ENCODE measurements around the gene SPATA20. TPM values are rescaled to one million over a fixed set of nuclear protein-coding genes. Genes with fewer than 3 reads are reported as not detected.

The SPATA20 gene
- total RNA-seq, 1 experiment from 2014 or later = 149 TPM

DNA sequence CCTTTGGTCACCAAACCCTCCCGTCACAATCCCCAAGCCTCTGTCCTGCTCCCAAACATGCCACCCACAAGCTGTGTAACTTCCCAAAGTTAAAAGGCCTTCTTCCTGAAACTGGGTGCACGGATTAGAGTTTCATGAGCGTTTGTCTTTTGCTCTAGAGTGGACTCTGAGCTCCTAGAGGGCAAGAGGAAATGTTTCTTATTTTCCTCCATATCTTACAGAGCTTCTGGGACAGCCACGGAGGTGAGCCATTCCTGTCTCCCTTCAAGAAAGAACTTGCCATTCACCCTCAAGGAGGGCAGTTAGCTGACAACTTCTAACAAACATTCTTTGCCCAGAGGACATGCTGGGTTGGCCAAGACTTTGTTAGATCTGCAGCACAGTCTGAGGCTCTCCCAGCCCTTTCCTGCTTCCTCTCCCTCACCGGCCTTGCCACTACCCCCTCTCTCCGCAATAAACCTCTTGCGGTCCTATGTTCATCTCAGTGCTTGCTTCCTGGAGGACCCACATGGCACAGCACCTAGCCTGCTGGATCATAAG lies 41.3 kb upstream of the SPATA20 start:
- Mint-ChIP-seq H3K27ac (ENCODE audit: unreplicated experiment) (no peak overlapping the region), H3K9me3 (ENCODE audit: unreplicated experiment) (no peaks in the 10 kb centered on the region), H3K4me3 (ENCODE audit: unreplicated experiment) (no peak overlapping the region), H3K36me3 (ENCODE audit: insufficient read depth, unreplicated experiment) (peaks cover 11% of the 10 kb centered on the region), H3K27me3 (ENCODE audit: insufficient read depth, unreplicated experiment) (no peaks in the 10 kb centered on the region), H3K4me1 (ENCODE audit: low read depth, unreplicated experiment) (peaks cover 15% of the 10 kb centered on the region)
- H3K4me3 ChIP-seq (ENCODE audit: low read depth, low read length) = no peak overlapping the region
- H3K27me3 ChIP-seq (replicated peaks; ENCODE audit: control insufficient read depth, insufficient read depth, low read length) = no peaks in the 10 kb centered on the region
- H3K36me3 ChIP-seq (ENCODE audit: control insufficient read depth, insufficient read depth, low read length) = no peaks in the 10 kb centered on the region
- peaks cover 16% of the 10 kb centered on the region for H3K4me1 ChIP-seq
- DNase-seq = no peak
- H3K9me3 ChIP-seq = no peaks in the 10 kb centered on the region
- no TSS peak for BruUV-seq (replicated peaks)
- intact Hi-C loops (cut with micrococcal nuclease; ENCODE audit: unreplicated experiment) = loop anchor here (2.0 kb wide), 1 partner anchor 37 kb away; no protein-coding TSS in a partner anchor
- TF ChIP-seq, protein P1, sequence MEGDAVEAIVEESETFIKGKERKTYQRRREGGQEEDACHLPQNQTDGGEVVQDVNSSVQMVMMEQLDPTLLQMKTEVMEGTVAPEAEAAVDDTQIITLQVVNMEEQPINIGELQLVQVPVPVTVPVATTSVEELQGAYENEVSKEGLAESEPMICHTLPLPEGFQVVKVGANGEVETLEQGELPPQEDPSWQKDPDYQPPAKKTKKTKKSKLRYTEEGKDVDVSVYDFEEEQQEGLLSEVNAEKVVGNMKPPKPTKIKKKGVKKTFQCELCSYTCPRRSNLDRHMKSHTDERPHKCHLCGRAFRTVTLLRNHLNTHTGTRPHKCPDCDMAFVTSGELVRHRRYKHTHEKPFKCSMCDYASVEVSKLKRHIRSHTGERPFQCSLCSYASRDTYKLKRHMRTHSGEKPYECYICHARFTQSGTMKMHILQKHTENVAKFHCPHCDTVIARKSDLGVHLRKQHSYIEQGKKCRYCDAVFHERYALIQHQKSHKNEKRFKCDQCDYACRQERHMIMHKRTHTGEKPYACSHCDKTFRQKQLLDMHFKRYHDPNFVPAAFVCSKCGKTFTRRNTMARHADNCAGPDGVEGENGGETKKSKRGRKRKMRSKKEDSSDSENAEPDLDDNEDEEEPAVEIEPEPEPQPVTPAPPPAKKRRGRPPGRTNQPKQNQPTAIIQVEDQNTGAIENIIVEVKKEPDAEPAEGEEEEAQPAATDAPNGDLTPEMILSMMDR (IDR thresholded peaks at IDR 0.05; ENCODE audit: insufficient read depth in 1 of 2, low read depth in 1 of 2, low read length in 1 of 2, severe bottlenecking in 1 of 2, unreplicated experiment in 1 of 2) = no peak
- ChIA-PET POLR2A (no interaction called here), CTCF (interaction anchor here (0.7 to 1.7 kb wide), 5 partner anchors 26 to 1191 kb away, joined by 3 to 8 read pairs (median 3); partner anchors contain the start of gene LRRC59)

DNA sequence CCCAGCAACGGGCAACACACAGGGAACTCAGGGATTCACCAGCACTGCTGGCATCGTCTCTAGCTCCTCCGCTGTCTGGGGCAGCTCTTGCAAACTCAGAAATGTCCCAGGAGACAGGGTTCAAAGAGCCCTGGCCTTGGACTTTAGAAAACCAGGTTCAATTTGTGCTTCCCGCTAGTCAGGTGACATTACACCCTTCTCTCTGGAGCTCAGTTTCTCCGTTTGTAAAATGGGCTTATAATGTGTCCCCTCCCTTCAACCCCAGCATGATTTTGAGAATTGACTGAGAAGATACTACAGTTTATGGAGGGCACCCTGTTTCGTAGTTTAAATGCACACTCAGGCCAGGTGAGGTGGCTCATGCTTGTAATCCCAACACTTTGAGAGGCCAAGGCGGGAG lies 40.7 kb upstream of the SPATA20 start:
- ChIA-PET CTCF (interaction anchor here (0.9 to 1.7 kb wide), 3 partner anchors 27 to 109 kb away, joined by 3 to 8 read pairs (median 4); partner anchors contain the start of gene LRRC59), POLR2A (no interaction called here)
- TF ChIP-seq, protein P1 (IDR thresholded peaks at IDR 0.05; ENCODE audit: insufficient read depth in 1 of 2, low read depth in 1 of 2, low read length in 1 of 2, severe bottlenecking in 1 of 2, unreplicated experiment in 1 of 2) = no peak
- no peaks in the 10 kb centered on the region for H3K9me3 ChIP-seq
- no TSS peak for BruUV-seq (replicated peaks)
- DNase-seq = no peak
- peaks cover 15% of the 10 kb centered on the region for H3K4me1 Mint-ChIP-seq (ENCODE audit: low read depth, unreplicated experiment)
- no peak overlapping the region for H3K27ac Mint-ChIP-seq (ENCODE audit: unreplicated experiment)
- H3K27me3 ChIP-seq (replicated peaks; ENCODE audit: control insufficient read depth, insufficient read depth, low read length) = no peaks in the 10 kb centered on the region
- no peaks in the 10 kb centered on the region for H3K27me3 Mint-ChIP-seq (ENCODE audit: insufficient read depth, unreplicated experiment)
- H3K4me3 ChIP-seq (ENCODE audit: low read depth, low read length) = no peak overlapping the region
- peaks cover 16% of the 10 kb centered on the region for H3K4me1 ChIP-seq
- no peak overlapping the region for H3K4me3 Mint-ChIP-seq (ENCODE audit: unreplicated experiment)
- H3K9me3 Mint-ChIP-seq (ENCODE audit: unreplicated experiment) = no peaks in the 10 kb centered on the region
- intact Hi-C loops (cut with micrococcal nuclease; ENCODE audit: unreplicated experiment) = no loop called here
- peaks cover 11% of the 10 kb centered on the region for H3K36me3 Mint-ChIP-seq (ENCODE audit: insufficient read depth, unreplicated experiment)
- H3K36me3 ChIP-seq (ENCODE audit: control insufficient read depth, insufficient read depth, low read length) = no peaks in the 10 kb centered on the region

DNA sequence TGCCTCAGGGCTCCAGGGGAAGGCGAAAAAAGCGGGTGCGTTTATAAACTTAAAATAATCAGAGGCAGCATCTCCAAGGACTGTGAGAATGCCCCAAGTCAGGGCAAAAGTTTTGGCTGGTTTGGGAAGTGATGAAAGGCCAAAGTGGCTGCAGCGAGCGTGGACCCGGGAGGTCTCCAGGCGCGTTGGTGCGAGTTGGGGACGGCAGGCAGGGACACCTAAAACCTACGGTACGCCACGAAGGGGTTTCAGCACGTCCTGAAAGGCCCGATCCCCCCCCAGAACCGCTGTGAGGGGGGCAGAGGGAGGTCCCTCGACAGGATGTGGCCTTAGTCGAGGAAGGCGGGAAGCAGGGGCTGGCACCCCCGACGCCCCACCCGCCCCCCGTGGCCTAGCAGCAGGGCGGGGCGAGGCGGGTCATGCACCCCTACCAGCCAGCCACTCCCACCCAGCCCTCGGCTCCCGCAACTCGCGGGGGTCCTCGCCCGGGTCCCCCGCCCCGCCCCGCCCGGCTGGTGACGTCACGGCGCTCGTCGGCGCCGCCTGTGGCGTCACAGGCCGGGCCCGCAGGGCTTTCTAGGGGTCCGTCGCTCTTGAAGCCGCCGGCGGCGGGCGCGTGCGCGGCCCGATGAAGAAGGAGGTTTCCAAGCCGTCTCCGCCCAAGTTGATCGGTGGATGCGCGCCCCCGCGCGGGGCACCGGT lies 39.0 kb upstream of the SPATA20 start, which contains the start of gene MYCBPAP:
Gene MYCBPAP (plus strand): TSS at position 569 of the 702 bp plus-strand sequence. CDS start 236 bp downstream, outside the sequence.
- BruUV-seq (replicated peaks) = TSS peak; percentile 66
- peaks cover 11% of the 10 kb centered on the region for H3K36me3 Mint-ChIP-seq (ENCODE audit: insufficient read depth, unreplicated experiment)
- H3K27ac Mint-ChIP-seq (ENCODE audit: unreplicated experiment) = peak within 1 kb of the TSS; percentile 58
- peak within 1 kb of the TSS; percentile 67 for H3K4me3 Mint-ChIP-seq (ENCODE audit: unreplicated experiment)
- H3K9me3 Mint-ChIP-seq (ENCODE audit: unreplicated experiment) = no peaks in the 10 kb centered on the region
- no peaks in the 10 kb centered on the region for H3K27me3 Mint-ChIP-seq (ENCODE audit: insufficient read depth, unreplicated experiment)
- Histone ChIP-seq H3K9me3 (no peaks in the 10 kb centered on the region), H3K27me3 (replicated peaks; ENCODE audit: control insufficient read depth, insufficient read depth, low read length) (no peaks in the 10 kb centered on the region), H3K4me3 (ENCODE audit: low read depth, low read length) (peak within 1 kb of the TSS; percentile 36), H3K36me3 (ENCODE audit: control insufficient read depth, insufficient read depth, low read length) (no peaks in the 10 kb centered on the region), H3K4me1 (peaks cover 16% of the 10 kb centered on the region)
- TF ChIP-seq, protein P1 (IDR thresholded peaks at IDR 0.05; ENCODE audit: insufficient read depth in 1 of 2, low read depth in 1 of 2, low read length in 1 of 2, severe bottlenecking in 1 of 2, unreplicated experiment in 1 of 2) = peak; percentile 35 to 53
- intact Hi-C loops (cut with micrococcal nuclease; ENCODE audit: unreplicated experiment) = loop anchor here (2.0 kb wide), 1 partner anchor 29 kb away; the partner anchor contains the start of gene RSAD1
- peaks cover 15% of the 10 kb centered on the region for H3K4me1 Mint-ChIP-seq (ENCODE audit: low read depth, unreplicated experiment)
- DNase-seq = peak; percentile 90 to 92
- POLR2A ChIA-PET = no interaction called here
- CTCF ChIA-PET = interaction anchor here (0.6 to 0.9 kb wide), 3 partner anchors 30 to 188 kb away, joined by 3 to 7 read pairs (median 6); partner anchors contain the start of gene LRRC59
